Psoas muscle (tissue), 8 donors: ENCODE measurements around the gene VAV3. TPM values are rescaled to one million over a fixed set of nuclear protein-coding genes. Genes with fewer than 3 reads are reported as not detected.

Experiments used
- ATAC-seq, 4 donors: fragments of 200-7000 bp; cut with Tn5 transposase; one replicate each; pipeline ENCODE4 v1.9.1; 2020; ENCODE audit warnings: moderate library complexity in 3 of 4, mild to moderate bottlenecking in 2 of 4
- DNase-seq, 2 donors: peaks; one replicate each; pipeline ENCODE4 v3.0.0-alpha.2; 2020
- H3K27ac ChIP-seq: fragments of 200-600 bp; one replicate; pipeline ENCODE4 v1.8.0; 2022
- H3K27me3 ChIP-seq, 3 donors: fragments of 200-600 bp in 1 of 3; one replicate each; pipeline versions ENCODE4 v1.6.1 to v1.8.0; 2013 to 2022; ENCODE audit warnings: low read length in 2 of 3, mild to moderate bottlenecking in 2 of 3, moderate library complexity in 1 of 3; ENCODE audit not compliant: insufficient read depth in 3 of 3
- H3K36me3 ChIP-seq, 2 donors: fragments of 200-600 bp in 1 of 2; one replicate each; pipeline versions ENCODE4 v1.6.1 to v1.8.0; 2013 to 2022; ENCODE audit warnings: low read depth in 1 of 2, mild to moderate bottlenecking in 1 of 2, moderate library complexity in 1 of 2; ENCODE audit not compliant: insufficient read depth in 1 of 2
- H3K4me1 ChIP-seq: fragments of 200-600 bp; one replicate; pipeline ENCODE4 v1.8.0; 2022
- H3K4me3 ChIP-seq: fragments of 200-600 bp; one replicate; pipeline ENCODE4 v1.8.0; 2022; ENCODE audit warnings: mild to moderate bottlenecking
- H3K9me3 ChIP-seq: fragments of 200-600 bp; one replicate; pipeline ENCODE4 v1.8.0; 2022
- CTCF ChIP-seq: fragments of 200-600 bp; IDR thresholded peaks from one replicate; pipeline ENCODE4 v1.8.0; 2022; ENCODE audit warnings: antibody characterized with exemption
- WGBS, 3 donors: extraction: QIAGEN DNeasy Blood & Tissue Kit; methylation state at CpG; one replicate each; pipeline versions ENCODE4 v1.1.6 to v1.1.7; 2013; 5-methylcytosine and 5-hydroxymethylcytosine counted together
- intact Hi-C, 2 donors: fragments of 100-400 bp; cut with DNase I; formaldehyde crosslinking; loops; one replicate each; pipeline versions ENCODE4 v1.11.0 to v1.14.2; 2022
- polyA plus RNA-seq, 3 donors: library from polyadenylated mRNA; stranded (reverse); fragments of 200-250 nt; gene quantifications; one replicate each; pipeline ENCODE4 v1.2.3, GENCODE V29; 2013
- total RNA-seq, 4 donors: library from RNA; stranded (reverse); fragmentation: NEBNext Ultra II Directional in 2 of 4; extraction: Animal tissue kit (Norgen Biotek cat#: 25700) in 2 of 4; gene quantifications; one replicate each; pipeline versions ENCODE4 v1.2.1 to v1.2.4, GENCODE V29; 2021 to 2023
- donor health status: healthy with polysubstance abuse.
- donor health status: DM: no; HTN: no; CAD: no; lungs with moderate emphysema.
- donor health status: Bipolar disorder and iron deficiency.
- donor health status: healthy.
- donor health status: DM: yes; HTN: yes; CAD: no.
- donor health status: DM: no; HTN: no; CAD: no.
- donor health status: DM: no; HTN: no; CAD: no.
- donor health status: DM: yes; HTN: yes; CAD: no.

The VAV3 gene
- total and polyA plus RNA-seq, 7 donors, result 0.28 to 1.7 (median 0.72) TPM

GRCh38 chr1:107789817-107790524 lies 175.0 kb downstream of the VAV3 start:
- Histone ChIP-seq H3K27ac (no peak overlapping the region), H3K9me3 (no peaks in the 10 kb centered on the region), H3K36me3 (no peaks in the 10 kb centered on the region), H3K27me3 (no peaks in the 10 kb centered on the region), H3K4me3 (no peak overlapping the region), H3K4me1 (no peaks in the 10 kb centered on the region)
- 91 to 94% (median 93%) methylated on average over 3 of the region's 3 CpGs for WGBS, 3 donors
- DNase-seq (no peak), ATAC-seq (no peak)
- TF ChIP-seq CTCF, result no peak
- intact Hi-C loops, result no loop called here

GRCh38 chr1:107788206-107789202 lies 176.5 kb downstream of the VAV3 start:
- DNase-seq (no peak), ATAC-seq (no peak)
- no peak overlapping the region for H3K27ac ChIP-seq
- WGBS, 3 donors, result 47 to 61% (median 52%) methylated on average over 4 of the region's 4 CpGs
- intact Hi-C loops, result no loop called here
- H3K27me3 ChIP-seq, result no peaks in the 10 kb centered on the region
- no peaks in the 10 kb centered on the region for H3K9me3 ChIP-seq
- H3K4me1 ChIP-seq, result no peaks in the 10 kb centered on the region
- H3K4me3 ChIP-seq, result no peak overlapping the region
- TF ChIP-seq CTCF, result no peak
- no peaks in the 10 kb centered on the region for H3K36me3 ChIP-seq

GRCh38 chr1:107787299-107787698 lies 177.7 kb downstream of the VAV3 start:
- intact Hi-C loops, result no loop called here

GRCh38 chr1:107786203-107786845 lies 178.7 kb downstream of the VAV3 start:
- no peak overlapping the region for H3K27ac ChIP-seq
- intact Hi-C loops, result no loop called here
- ATAC-seq, result no peak

More at GRCh38 chr1:107787299-107787698, 177.7 kb downstream of the VAV3 start:
- no peak for DNase-seq
- Histone ChIP-seq H3K9me3 (no peaks in the 10 kb centered on the region), H3K4me1 (no peaks in the 10 kb centered on the region), H3K27me3 (no peaks in the 10 kb centered on the region), H3K27ac (no peak overlapping the region), H3K36me3 (no peaks in the 10 kb centered on the region), H3K4me3 (no peak overlapping the region)
- 78 to 96% (median 81%) methylated on average over 2 of the region's 2 CpGs for WGBS, 3 donors
- ATAC-seq, result no peak
- no peak for TF ChIP-seq CTCF

More at GRCh38 chr1:107786203-107786845, 178.7 kb downstream of the VAV3 start:
- Histone ChIP-seq H3K9me3 (no peaks in the 10 kb centered on the region), H3K4me3 (no peak overlapping the region), H3K36me3 (no peaks in the 10 kb centered on the region), H3K27me3 (no peaks in the 10 kb centered on the region), H3K4me1 (no peaks in the 10 kb centered on the region)
- WGBS, 3 donors, result 77 to 85% (median 79%) methylated on average over 5 of the region's 5 CpGs
- DNase-seq, result no peak
- no peak for TF ChIP-seq CTCF
